Activated B cell treated with CpG ODN at 0.5 μM for 24 hours (primary cell): Measurements from ENCODE around the gene DIAPH3. TPM values are rescaled to one million over a fixed set of nuclear protein-coding genes. Genes with fewer than 3 reads are reported as not detected.

ENCODE experiments used
- ATAC-seq: fragments of 200-7000 bp; cut with Tn5 transposase; one replicate; pipeline ENCODE4 v1.10.0; 2021; ENCODE audit warnings: low read depth, mild to moderate bottlenecking, moderate library complexity
- CTCF ChIA-PET: fragments of 350-600 bp; sonication (Branson Sonifier 250); formaldehyde crosslinking; loops from one replicate; lab custom pipeline; 2021; ENCODE audit warnings: antibody characterized with exemption; lab: Charles Lee
- POLR2A ChIA-PET: fragments of 350-600 bp; sonication (Branson Sonifier 250); formaldehyde crosslinking; loops from one replicate; lab custom pipeline; 2021; ENCODE audit warnings: antibody characterized with exemption; lab: Charles Lee
- DNase-seq: peaks from one replicate; pipeline ENCODE4 v3.0.0; 2022
- H3K27ac Mint-ChIP-seq: one replicate; pipeline ENCODE4 v1.8.0; 2020; ENCODE audit warnings: mixed read lengths
- H3K27me3 Mint-ChIP-seq: one replicate; pipeline ENCODE4 v1.8.0; 2021; ENCODE audit warnings: mixed read lengths
- H3K36me3 Mint-ChIP-seq: one replicate; pipeline ENCODE4 v1.8.0; 2021; ENCODE audit warnings: low read depth, mixed read lengths
- H3K4me1 Mint-ChIP-seq: one replicate; pipeline ENCODE4 v1.8.0; 2021; ENCODE audit warnings: mixed read lengths
- H3K4me3 Mint-ChIP-seq: one replicate; pipeline ENCODE4 v1.8.0; 2020; ENCODE audit warnings: mild to moderate bottlenecking, mixed read lengths
- H3K9me3 Mint-ChIP-seq: one replicate; pipeline ENCODE4 v1.8.0; 2020; ENCODE audit warnings: mixed read lengths
- CTCF ChIP-seq: fragments of 200-600 bp; IDR thresholded peaks from one replicate; pipeline ENCODE4 v1.8.0; 2022; ENCODE audit warnings: antibody characterized with exemption, mild to moderate bottlenecking
- intact Hi-C: fragments of 100-400 bp; cut with micrococcal nuclease; formaldehyde crosslinking; loops from one replicate; pipeline ENCODE4 v1.15.1; 2024
- total RNA-seq: library from RNA; stranded (reverse); gene quantifications from 2 replicates; pipeline ENCODE4 v1.2.3, GENCODE V29; 2022

DIAPH3 gene
- total RNA-seq, 1 donor from 2014 or later = 0.38 TPM

GRCh38 chr13:59865398-59865797 is 298.3 kb downstream of the DIAPH3 start:
- DNase-seq = no peak
- intact Hi-C loops = no loop called here

GRCh38 chr13:59863621-59864020 is 300.1 kb downstream of the DIAPH3 start:
- Mint-ChIP-seq H3K4me1 (no peaks in the 10 kb centered on the region), H3K9me3 (no peaks in the 10 kb centered on the region), H3K36me3 (no peaks in the 10 kb centered on the region), H3K27ac (no peak overlapping the region), H3K4me3 (no peak overlapping the region), H3K27me3 (no peaks in the 10 kb centered on the region)
- no peak for ATAC-seq
- POLR2A ChIA-PET = no interaction called here
- CTCF ChIA-PET = no interaction called here
- no peak for TF ChIP-seq CTCF
- intact Hi-C loops = no loop called here
- DNase-seq = no peak

More at GRCh38 chr13:59865398-59865797, 298.3 kb downstream of the DIAPH3 start:
- Mint-ChIP-seq H3K4me1 (no peaks in the 10 kb centered on the region), H3K4me3 (no peak overlapping the region), H3K9me3 (no peaks in the 10 kb centered on the region), H3K27ac (no peak overlapping the region), H3K27me3 (no peaks in the 10 kb centered on the region), H3K36me3 (no peaks in the 10 kb centered on the region)
- TF ChIP-seq CTCF = no peak
- POLR2A ChIA-PET = no interaction called here
- CTCF ChIA-PET = no interaction called here
- ATAC-seq = no peak

- Mint-ChIP-seq H3K36me3 (no peaks in the 10 kb centered on the region), H3K4me1 (no peaks in the 10 kb centered on the region), H3K27ac (no peak overlapping the region), H3K4me3 (no peak overlapping the region), H3K9me3 (no peaks in the 10 kb centered on the region), H3K27me3 (no peaks in the 10 kb centered on the region)
- ChIA-PET POLR2A (no interaction called here), CTCF (no interaction called here)
- no peak for DNase-seq
- no peak for TF ChIP-seq CTCF
- ATAC-seq = no peak
- intact Hi-C loops = no loop called here
These were observed 302.1 kb downstream of the DIAPH3 start for GRCh38 chr13:59861676-59862075.

GRCh38 chr13:59856281-59856810 is 307.4 kb downstream of the DIAPH3 start:
- Mint-ChIP-seq H3K27ac (no peak overlapping the region), H3K36me3 (no peaks in the 10 kb centered on the region), H3K27me3 (no peaks in the 10 kb centered on the region), H3K4me3 (no peak overlapping the region), H3K9me3 (no peaks in the 10 kb centered on the region), H3K4me1 (no peaks in the 10 kb centered on the region)
- DNase-seq (no peak), ATAC-seq (no peak)
- ChIA-PET CTCF (no interaction called here), POLR2A (no interaction called here)
- no peak for TF ChIP-seq CTCF
- intact Hi-C loops = no loop called here

- ATAC-seq (no peak), DNase-seq (no peak)
- H3K4me1 Mint-ChIP-seq = no peaks in the 10 kb centered on the region
- ChIA-PET POLR2A (no interaction called here), CTCF (no interaction called here)
- TF ChIP-seq CTCF = no peak
- H3K27ac Mint-ChIP-seq = no peak overlapping the region
- no peaks in the 10 kb centered on the region for H3K9me3 Mint-ChIP-seq
- intact Hi-C loops = no loop called here
- no peaks in the 10 kb centered on the region for H3K36me3 Mint-ChIP-seq
- H3K27me3 Mint-ChIP-seq = no peaks in the 10 kb centered on the region
- H3K4me3 Mint-ChIP-seq = no peak overlapping the region
These were observed 316.7 kb downstream of the DIAPH3 start for GRCh38 chr13:59846845-59847620.
